T-helper 22 cell (primary cell): ENCODE data around the gene XKR7.
"Not testable (repeated sequence)": the region's sequence is repeated elsewhere in the genome, so short reads cannot be mapped to it uniquely, and the experiment has no call there.

Experiments used
- DNase-seq: peaks from one replicate; pipeline ENCODE4 v3.0.0-alpha.2; 2020; ENCODE audit warnings: low read depth

The XKR7 gene, protein sequence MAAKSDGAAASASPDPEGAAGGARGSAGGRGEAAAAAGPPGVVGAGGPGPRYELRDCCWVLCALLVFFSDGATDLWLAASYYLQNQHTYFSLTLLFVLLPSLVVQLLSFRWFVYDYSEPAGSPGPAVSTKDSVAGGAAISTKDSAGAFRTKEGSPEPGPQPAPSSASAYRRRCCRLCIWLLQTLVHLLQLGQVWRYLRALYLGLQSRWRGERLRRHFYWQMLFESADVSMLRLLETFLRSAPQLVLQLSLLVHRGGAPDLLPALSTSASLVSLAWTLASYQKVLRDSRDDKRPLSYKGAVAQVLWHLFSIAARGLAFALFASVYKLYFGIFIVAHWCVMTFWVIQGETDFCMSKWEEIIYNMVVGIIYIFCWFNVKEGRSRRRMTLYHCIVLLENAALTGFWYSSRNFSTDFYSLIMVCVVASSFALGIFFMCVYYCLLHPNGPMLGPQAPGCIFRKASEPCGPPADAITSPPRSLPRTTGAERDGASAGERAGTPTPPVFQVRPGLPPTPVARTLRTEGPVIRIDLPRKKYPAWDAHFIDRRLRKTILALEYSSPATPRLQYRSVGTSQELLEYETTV

DNA sequence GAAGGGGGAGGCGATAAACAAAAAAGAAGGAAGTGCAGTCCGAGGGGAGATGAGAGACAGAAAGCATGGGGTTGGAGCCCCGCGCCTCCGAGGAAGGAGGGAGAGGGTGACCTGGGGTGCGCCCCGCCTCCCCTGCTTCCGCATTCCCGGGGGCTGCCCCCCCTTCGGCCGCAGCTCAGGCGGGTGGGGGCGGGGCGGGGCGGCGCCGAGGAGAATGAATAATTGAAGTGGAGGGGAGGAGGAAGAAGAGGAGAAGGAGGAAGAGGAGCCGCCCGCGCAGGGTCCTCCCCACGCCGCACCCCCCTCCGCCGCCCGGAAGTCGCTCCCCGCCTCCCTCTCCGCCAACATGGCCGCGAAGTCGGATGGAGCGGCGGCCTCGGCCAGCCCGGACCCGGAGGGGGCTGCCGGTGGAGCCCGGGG lies at the start of gene XKR7:
TSS of gene XKR7 (plus strand) at position 322 of the 420 bp plus-strand sequence. CDS start at position 347, 25 bp downstream.
- no peak for DNase-seq

DNA sequence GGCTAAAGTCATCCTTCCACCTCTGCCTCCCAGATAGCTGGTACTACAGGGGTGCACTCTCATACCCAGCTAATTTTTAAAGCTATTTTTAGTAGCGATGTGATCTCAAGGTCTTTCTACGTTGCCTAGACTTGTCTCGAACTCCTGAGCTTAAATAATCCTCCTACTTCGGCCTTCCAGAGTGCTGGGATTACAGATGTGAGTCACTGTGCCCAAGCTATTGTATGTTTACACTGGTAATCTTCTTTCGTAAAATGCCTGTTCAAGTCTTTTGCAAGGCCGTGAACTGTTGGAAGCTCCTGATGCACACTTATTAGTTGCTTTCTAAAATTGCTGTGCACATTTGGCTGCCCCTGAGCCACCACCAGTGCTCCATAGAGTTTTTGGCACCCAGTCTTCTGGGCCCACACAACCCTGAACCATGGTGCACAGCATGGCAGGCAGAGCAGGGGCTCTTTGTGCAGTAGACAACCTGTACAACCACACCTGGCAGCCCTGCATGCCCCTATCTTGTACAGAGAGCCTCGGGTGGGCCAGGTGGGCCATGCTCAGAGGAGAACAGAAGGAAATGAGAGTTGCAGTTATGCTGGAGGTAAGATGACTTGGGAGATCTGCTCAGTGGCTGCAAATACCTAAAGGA lies 49.4 kb upstream of the XKR7 start:
- no peak for DNase-seq

DNA sequence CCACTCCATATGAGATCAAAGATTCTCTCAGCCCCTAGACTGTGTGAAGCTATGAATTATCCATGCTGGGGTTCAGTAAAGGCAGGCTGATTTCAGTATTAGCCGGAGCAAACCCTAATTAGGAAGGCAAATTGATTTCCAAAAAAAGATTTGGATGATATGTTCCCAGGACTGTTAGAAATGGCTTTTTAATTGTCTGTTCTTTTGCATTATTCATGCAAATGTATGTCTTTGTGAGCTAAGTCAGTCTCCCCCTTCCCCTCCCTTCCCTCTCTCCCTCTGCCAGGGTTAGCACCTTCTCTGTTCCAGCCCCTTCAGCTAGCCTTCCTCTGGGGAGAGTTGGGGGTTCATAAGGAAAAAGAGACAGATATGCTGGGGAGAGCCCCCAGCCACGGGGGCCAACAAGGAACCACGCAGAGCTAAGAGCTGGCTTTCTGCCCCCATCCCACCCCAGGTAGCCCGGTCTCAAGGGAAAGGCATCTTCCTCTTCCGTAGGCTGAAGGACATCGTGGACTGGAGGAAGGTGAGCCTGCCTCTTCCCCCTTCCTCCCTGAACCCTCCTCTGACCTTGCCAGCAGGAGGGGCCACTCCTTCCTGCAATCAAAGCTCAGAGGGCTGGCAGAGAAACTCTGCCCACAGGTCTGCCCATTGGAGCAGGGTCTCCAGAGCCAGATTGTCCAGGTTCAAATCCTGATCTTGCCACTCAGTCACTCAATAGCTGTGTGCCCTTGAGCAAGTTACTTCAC lies 48.4 kb upstream of the XKR7 start:
- no peak for DNase-seq

DNA sequence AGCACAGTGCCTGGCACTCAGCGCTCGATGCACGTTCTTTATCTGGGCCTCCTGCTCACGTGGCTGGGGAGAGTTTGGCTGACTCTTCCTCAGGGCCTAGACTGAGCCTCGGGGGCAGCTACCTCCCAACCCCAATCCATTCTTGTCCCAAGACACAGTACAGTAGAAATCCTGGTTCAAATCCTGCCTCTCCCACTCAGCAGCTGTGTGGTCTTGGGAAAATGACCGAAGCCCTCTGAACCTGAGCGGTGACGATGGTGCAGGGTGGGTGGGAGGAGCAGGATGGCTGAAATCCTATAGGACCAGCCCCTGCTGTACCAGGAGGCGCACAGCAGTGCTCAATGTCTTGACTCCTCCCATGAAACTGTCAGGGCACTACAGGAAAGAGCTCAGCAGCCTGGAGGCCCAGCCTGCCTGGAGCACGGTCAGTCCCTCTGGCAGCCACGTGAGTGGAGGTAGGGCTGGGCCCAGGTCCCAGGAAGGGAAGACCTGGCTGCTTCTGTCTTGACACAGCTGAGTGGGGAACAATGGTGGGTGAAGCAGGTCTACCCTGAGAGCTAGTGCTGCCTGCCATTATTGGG lies 47.6 kb upstream of the XKR7 start:
- DNase-seq, result no peak

DNA sequence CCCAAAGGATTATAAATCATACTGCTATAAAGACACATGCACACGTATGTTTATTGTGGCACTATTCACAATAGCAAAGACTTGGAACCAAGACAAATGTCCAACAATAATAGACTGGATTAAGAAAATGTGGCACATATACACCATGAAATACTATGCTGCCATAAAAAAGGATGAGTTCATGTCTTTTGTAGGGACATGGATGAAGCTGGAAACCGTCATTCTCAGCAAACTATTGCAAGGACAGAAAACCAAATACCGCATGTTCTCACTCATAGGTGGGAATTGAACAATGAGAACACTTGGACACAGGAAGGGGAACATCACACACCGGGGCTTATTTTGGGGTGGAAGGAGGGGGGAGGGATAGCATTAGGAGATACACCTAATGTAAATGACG lies 46.5 kb upstream of the XKR7 start:
- not testable (repeated sequence) for DNase-seq

DNA sequence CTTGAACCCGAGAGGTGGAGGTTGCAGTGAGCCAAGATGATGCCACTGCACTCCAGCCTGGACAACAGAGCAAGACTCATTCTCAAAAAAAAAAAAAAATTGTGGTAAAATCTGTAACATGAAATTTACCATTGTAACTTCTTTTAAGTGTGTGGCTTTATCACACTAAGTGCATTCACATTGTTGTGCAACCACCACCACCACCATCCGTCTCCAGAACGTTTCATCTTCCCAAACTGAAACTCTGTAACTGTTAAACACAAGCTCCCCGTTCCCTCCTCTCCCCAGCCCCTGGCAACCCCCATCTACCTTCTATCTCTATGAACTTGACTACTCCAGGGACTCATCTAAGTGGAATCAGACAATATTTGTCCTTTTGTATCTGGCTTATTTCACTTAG lies 45.8 kb upstream of the XKR7 start:
- DNase-seq, result no peak

DNA sequence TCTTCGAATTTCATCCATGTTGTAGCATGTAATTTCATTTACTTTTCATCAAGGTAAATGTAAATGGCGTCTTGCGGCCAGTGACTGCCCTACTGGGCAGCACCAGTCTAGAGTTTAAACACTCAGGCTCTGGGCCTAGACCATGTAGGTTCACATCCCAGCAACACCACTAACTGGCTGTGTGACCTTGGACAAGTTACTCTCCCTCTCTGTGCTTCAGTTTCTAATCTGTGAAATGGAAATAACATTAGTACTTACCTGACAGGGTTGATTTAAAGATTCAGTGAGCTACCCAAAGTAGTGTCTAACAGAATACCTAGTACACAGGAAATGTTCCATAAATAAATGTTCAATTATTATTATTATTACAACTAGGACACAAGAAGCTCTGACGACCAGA lies 45.4 kb upstream of the XKR7 start:
- no peak for DNase-seq

DNA sequence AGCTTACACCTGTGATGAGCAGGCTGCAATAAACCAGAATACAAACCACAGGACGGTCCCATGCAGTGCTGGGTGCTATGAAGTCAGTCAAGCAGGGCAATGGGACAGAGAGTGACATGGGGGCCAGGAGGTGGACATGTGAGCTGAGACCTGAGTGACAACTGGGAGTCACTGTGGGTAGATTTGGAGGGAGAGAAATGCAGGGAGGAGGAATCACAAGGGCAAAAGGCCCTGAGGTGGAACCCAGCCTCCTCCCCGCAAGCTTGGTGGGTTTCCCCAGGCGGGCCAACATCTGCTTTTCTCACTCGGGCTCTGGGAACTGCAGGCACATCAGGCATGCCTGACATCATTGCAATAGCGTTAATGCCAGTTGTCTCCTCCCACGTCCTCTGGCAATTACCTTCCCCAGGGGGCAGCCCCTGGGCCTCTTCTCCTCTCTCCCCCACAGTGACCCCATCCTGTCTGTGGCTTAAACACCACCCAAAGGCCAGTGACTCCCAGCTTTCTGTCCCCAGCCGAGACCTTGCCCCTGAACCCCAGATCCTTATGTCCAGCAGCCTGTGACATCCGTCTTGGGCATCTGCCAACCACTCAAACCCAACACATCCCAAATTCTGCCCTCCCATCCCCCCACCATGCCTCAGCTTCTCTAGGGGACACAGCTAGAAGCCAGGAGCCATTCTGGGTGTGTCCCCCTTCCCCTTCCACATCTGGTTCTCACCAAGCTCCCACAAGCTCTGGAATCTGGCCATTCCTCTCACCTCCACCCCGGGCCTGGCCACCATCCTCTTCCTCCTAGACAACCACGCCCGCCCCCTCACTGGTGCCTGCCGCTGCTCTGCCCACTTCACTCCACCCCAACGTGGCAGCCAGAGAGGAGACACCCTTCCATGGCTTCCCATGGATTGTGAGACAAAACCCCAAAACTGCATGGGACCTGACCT lies 44.3 kb upstream of the XKR7 start:
- no peak for DNase-seq

DNA sequence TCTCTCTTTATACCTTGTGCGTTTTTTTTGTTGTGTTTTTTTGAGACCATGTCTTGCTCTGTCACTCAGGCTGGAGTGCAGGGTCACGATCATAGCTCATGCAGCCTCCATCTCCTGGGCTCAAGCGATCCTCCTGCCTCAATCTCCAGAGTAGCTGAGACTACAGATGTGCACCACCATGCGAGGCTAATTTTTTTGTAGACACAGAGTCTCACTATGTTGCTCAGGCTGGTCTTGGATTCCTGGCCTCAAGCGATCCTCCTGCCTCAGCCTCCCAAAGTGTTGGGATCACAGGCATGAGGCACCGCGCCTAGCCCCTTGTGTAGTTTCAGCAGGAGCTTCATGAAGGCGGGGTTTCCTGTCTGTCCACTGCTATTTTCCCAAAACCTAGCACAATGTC lies 43.4 kb upstream of the XKR7 start:
- DNase-seq, result no peak

DNA sequence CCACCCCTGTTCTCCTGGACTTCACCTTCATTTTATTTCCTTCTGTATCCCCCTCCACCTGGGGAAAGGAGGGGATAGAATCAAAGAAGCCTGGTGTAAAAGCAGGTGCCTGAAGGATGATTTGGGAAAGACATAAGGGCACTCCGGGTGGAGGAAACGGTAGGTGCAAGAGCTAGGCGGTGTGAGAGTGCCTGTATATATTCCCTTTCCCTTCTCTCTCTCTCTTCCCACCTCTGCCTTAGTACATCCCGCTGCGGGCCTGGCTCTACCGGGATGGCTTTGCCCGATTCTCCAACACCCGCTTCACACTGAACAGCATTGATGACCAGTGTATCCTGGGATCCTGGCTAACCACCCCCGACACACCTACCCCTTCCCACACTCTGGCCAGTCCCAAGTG lies 42.3 kb upstream of the XKR7 start:
- no peak for DNase-seq

DNA sequence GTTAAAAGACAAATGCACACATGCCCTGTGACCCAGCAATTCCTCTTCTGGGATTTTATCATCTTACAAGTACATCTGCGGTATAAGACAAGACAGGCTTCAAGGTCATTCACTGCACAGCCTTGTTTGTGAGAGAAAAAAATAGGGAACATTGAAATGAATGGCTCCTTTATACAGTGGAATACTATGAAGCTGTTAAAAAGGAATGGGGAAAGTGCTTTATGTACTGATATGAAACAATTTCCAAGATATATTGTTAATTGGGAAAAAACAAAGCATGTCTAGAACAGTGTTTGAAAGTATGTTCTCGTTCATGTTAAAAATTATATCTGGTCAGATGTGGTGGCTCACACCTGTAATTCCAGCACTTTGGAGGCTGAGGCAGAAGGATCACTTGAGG lies 41.5 kb upstream of the XKR7 start:
- DNase-seq, result no peak

DNA sequence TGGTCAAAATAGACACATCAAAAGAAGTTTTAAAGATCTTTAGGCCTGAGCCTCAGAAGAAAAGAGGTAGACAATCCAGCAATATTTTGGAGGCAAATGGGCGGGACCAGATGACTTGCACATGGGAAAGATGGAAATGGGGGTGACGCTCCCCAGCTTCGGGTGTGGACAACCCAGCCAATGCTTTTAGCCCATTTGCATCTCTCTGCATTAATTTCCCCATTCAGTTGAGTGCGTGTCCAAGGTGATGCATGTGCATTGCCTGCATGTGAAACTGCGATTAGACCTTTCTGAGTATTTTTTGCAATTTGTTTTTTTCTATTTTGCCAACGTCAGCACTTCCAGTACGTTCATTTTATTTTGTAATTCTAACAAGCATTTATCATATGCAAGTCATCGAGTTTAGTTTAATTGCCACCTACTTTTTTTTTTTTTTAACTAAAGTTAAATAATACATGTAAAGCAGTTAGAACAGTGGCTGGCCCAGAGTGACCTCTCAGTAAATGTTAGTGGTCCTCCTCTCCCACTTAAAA lies 40.3 kb upstream of the XKR7 start:
- no peak for DNase-seq

DNA sequence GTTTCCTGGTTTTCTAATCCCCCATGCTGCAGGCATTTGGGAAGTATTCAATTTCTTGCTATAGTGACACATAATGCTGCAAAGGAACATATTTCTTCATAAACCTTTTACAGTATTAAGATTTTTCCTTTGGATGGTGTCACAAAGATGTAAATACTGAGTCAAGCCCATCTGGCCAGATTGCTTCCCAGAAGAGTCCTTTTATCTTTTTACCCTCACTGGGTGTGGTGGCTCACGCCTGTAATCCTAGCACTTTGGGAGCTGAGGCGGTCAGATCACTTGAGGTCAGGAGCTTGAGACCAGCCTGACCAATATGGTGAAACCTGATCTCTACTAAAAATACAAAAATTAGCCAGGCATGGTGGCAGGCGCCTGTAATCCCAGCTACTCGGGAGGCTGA lies 38.3 kb upstream of the XKR7 start:
- not testable (repeated sequence) for DNase-seq

DNA sequence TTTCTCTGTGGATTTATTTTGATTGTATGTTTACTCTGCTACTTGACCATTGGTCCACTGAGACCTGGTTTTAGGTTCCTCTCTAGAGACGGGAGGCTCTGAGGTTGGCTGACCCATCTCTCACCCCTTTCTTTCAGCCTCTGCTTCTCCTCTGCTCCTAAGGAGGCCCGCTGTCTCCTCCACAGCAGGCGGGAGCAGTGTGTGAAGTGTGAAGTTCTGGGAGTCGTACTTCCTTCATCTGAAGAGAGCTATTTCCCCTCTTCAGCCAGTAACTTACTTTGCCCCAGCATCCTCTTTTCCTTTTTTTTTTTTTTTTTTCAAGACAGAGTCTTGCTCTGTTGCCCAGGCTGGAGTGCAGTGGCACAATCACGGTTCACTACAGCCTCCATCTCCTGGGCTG lies 37.2 kb upstream of the XKR7 start:
- no peak for DNase-seq

DNA sequence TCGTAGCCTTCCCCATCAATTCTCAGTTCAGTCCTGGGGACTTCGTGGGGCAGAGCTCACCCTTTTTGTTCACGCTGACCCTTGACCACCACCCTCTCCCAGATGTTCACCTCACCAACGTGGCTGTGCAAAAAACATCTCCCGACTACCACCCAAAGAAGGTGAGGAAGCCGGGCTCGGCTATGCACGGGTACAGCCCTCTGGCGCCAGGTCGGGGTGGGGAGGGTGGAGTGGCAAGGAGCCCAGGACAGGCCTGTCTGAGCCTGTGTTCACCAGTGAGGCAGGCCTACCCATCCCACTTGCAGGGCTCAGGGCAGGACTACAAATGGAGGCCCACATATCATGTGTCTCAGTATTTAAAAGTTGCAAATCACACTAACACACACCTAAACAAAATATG lies 34.3 kb upstream of the XKR7 start:
- DNase-seq, result no peak

DNA sequence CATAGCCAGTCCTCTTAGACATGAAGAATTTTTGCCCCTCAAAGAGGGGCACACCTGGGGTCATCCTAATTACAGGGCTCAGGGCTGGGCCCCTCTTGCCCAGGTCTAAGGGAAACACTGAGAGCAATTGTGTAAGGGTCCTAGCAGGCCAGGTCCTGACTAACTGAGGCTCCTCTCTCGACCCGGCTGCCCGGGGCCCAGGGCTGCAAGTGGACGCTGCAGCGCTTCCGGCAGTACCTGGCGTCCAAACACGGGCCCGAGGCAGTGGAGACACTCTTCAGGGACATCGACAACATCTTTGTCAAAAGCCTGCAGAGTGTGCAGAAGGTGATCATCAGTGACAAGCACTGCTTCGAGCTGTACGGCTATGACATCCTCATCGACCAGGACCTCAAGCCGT lies 33.5 kb upstream of the XKR7 start:
- DNase-seq, result no peak

DNA sequence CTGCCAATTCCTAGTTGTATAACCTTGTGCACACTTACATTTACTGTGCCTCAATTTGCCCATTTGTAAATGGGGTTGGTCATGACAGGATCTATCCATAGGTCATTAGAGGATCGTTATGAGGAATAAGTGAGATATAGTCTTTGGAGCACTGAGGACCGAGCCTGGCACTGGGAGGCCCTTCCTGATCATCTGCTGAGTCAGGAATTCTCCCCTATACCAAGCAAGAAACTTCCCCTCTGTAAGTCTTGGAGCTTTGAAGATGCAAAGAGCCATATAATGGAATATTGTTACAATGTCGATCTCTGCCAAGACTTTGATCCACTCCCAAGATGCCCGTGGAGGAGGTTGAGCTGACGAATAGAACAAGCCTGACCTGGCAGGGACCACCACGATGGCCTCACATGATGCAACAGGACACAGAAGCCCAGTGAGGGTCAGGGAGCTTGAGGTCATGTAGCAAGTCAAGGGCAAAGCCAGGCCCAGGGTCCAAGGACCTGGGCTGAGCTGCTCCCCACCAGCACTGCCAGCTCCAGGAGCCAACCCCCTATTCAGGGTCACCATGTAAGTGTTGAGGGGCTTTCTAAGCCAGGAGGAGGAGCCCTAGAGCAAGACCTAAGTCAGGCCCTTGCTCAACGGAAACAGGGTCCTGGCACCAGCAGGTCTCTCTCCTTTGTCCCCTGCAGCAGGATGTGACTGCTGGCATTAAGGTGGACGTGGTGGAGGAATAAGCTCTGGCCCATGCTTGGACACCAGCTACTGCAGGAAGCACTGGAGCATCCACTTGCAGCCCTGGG lies 32.8 kb upstream of the XKR7 start:
- no peak for DNase-seq

DNA sequence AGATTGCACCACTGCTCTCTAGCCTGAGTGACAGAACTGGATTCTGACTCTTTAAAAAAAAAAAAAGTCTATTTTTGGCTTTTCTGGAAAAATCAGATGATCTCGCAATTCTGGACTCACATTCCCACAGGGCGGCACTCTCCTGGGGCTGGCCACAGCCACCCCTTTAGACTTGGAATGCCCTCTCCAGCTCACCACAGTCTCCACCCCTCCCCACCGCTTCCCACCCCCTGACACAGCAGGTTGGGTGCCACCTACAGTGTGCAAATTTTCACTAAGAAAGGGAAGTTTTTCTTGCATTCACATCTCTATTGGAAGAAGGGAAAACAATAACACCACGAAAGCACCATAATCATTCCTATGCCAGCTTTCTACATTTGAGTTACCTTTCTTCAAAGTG lies 31.5 kb upstream of the XKR7 start:
- DNase-seq, result no peak

DNA sequence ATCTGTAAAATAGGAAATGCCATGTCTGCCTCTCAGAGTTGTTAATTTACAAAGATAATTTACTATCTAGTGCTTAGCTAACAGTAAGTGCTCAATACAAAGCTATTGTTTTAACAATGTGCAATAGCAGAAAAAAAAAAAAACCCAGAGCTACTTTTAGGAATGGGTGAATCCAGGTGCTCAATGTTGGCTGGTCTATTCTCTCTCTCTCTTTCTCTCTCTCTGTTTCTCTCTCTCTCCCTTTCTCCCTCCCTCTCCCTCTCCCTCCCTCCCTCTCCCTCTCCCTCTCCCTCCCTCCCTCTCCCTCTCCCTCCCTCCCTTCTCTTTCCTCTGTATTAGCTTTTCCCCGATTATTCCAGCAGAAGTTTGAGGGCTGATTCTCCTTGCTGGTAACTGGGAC lies 30.1 kb upstream of the XKR7 start:
- no peak for DNase-seq

DNA sequence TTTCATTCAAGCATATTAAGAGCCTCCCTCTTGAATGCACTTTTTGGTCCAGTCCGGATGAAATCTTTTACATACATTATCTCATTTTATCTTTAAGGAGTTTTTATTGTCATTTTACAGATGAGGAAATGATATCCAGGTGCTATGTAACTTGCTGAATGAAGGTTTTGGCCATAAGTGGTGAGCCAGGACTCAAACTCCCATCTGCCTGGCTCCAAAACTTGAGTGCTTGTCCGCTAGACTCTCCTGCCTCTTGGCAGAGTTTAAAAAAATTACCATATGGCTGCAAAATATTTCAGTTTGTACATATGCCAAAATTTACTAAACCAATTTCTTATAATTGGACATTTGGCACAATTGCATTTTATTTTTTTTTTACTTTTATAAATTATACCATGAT lies 28.3 kb upstream of the XKR7 start:
- no peak for DNase-seq
